Upper lobe of left lung (tissue), 6 donors: ENCODE data around the gene TYROBP. TPM values are rescaled to one million over a fixed set of nuclear protein-coding genes. Genes with fewer than 3 reads are reported as not detected.

Source experiments
- ATAC-seq, 2 donors: fragments of 200-7000 bp; cut with Tn5 transposase; one replicate each; pipeline ENCODE4 v1.9.1; 2022; ENCODE audit warnings: mild to moderate bottlenecking in 2 of 2, moderate library complexity in 2 of 2; ENCODE audit not compliant: low FRiP score in 2 of 2
- DNase-seq, 2 donors: peaks; one replicate each; pipeline ENCODE4 v3.0.0-alpha.2; 2019 to 2020
- H3K27ac ChIP-seq, 4 donors: fragments of 200-600 bp; sonication (generic); one replicate each; pipeline ENCODE4 v1.5.1; 2016 to 2019
- H3K27me3 ChIP-seq, 4 donors: fragments of 200-600 bp; sonication (generic); one replicate each; pipeline ENCODE4 v1.5.1; 2017 to 2019
- H3K36me3 ChIP-seq, 4 donors: fragments of 200-600 bp; sonication (generic); one replicate each; pipeline ENCODE4 v1.5.1; 2016 to 2019
- H3K4me1 ChIP-seq, 4 donors: fragments of 200-600 bp; sonication (generic); one replicate each; pipeline ENCODE4 v1.5.1; 2018 to 2019
- H3K4me3 ChIP-seq, 4 donors: fragments of 200-600 bp; sonication (generic); one replicate each; pipeline ENCODE4 v1.5.1; 2017 to 2019; ENCODE audit warnings: mild to moderate bottlenecking in 2 of 4, moderate library complexity in 1 of 4
- H3K9me3 ChIP-seq, 4 donors: fragments of 200-600 bp; sonication (generic); one replicate each; pipeline ENCODE4 v1.5.1; 2018 to 2019
- CTCF ChIP-seq, 6 experiments: fragments of 450-650 bp in 4 of 6; fragments of 200-600 bp in 2 of 6; sonication (generic) in 2 of 6; IDR thresholded peaks; one replicate each; pipeline ENCODE4 v1.5.1; 2016 to 2019; ENCODE audit warnings: antibody characterized with exemption in 6 of 6
- EP300 ChIP-seq, 4 donors: sonication (generic); formaldehyde crosslinking; IDR thresholded peaks; one replicate each; pipeline ENCODE4 v1.5.1; 2017; ENCODE audit warnings: antibody characterized with exemption in 4 of 4, control low read depth in 2 of 4
- POLR2A ChIP-seq, 4 donors: fragments of 450-650 bp; IDR thresholded peaks; one replicate each; pipeline ENCODE4 v1.5.1; 2016 to 2017; ENCODE audit warnings: antibody characterized with exemption in 4 of 4, mild to moderate bottlenecking in 2 of 4
- POLR2AphosphoS5 ChIP-seq, 2 donors: sonication (generic); formaldehyde crosslinking; IDR thresholded peaks; one replicate each; pipeline ENCODE4 v1.5.1; 2017; ENCODE audit warnings: antibody characterized with exemption in 2 of 2
- WGBS, 2 donors: methylation state at CpG; one replicate each; pipeline ENCODE4 v1.1.5; 2017 to 2018; 5-methylcytosine and 5-hydroxymethylcytosine counted together
- total RNA-seq, 6 donors: library from RNA; depleted of rRNA in 4 of 6; stranded (reverse); fragments of >200 nt in 4 of 6; gene quantifications; one replicate each; pipeline versions ENCODE4 v1.1.0 to v1.2.1, GENCODE V29; 2016 to 2021
- donor health status: DM: no; HTN: no; CAD: no; lungs with moderate emphysema.
- donor health status: DM: no; HTN: yes; CAD: no; lungs with severe emphysema.

Gene TYROBP
- total RNA-seq, 6 donors from 2014 or later = 131 to 532 (median 345) TPM

DNA sequence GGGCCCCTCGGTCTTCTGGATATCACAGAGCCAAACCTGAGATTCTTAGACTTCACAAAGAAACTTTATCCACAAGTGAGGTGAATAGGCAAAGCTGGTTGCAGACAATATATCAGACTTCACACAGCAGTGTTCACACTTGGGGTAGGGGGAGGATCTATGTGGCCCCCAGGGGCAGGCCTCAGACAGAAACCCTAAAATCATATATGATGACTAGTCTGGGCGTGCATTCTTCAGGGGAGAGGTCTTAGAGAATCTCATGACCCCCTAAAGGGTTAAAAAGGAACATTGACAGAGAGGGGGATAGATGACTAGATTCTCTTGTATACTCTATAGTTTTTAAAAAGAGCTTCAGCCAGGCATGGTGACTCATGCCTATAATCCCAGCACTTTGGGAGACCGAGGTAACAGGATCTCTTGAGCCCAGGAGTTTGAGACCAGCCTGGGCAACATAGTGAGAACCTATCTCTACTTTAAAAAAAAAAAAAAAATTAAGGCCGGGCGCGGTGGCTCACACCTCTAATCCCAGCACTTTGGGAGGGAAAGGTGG lies 2.8 kb downstream of the TYROBP start:
- Histone ChIP-seq H3K9me3 (no peaks in the 10 kb centered on the region), H3K4me3 (no peak overlapping the region), H3K4me1 (peaks cover 16 to 40% (median 30%) of the 10 kb centered on the region in 4 donors), H3K36me3 (no peaks in the 10 kb centered on the region), H3K27ac (peak overlapping the region; percentile 50 to 93 (median 87)), H3K27me3 (no peaks in the 10 kb centered on the region)
- DNase-seq = no peak
- 69 to 75% methylated on average over 6 of the region's 6 CpGs for whole genome bisulfite sequencing, 2 donors
- no peak for ATAC-seq
- TF ChIP-seq POLR2AphosphoS5 (IDR thresholded peaks at IDR 0.05) = no peak
- no peak for TF ChIP-seq EP300 (IDR thresholded peaks at IDR 0.05)
- no peak for TF ChIP-seq CTCF (IDR thresholded peaks at IDR 0.05)
- no peak for TF ChIP-seq POLR2A (IDR thresholded peaks at IDR 0.05)

GRCh38 chr19:35904311-35905068 lies 3.6 kb downstream of the TYROBP start:
- ATAC-seq = no peak
- peaks cover 16 to 40% (median 30%) of the 10 kb centered on the region in 4 donors for H3K4me1 ChIP-seq
- 72 to 82% methylated on average over 10 of the region's 10 CpGs for WGBS, 2 donors

DNA sequence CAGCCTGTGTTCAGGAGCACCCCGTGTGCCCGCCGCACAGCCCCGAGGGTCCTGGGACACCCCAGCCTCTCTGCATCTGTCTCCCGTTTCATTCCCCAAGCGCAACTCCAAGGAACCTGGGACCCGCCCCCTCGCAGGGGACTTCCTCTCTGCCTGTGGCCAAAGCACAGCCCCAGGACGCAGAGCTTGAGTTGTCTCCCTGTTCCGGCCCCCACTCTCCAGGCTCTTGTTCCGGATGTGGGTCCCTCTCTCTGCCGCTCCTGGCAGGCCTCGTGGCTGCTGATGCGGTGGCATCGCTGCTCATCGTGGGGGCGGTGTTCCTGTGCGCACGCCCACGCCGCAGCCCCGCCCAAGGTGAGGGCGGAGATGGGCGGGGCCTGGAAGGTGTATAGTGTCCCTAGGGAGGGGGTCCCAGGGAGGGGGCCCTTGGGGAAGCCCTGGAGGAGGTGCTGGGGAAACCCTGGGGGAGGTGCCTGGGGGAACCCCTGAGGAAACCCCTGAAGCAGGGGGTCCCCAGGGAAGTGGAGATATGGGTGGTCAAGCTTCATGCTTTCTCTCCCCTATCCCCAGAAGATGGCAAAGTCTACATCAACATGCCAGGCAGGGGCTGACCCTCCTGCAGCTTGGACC lies 4.4 kb downstream of the TYROBP start:
- TF ChIP-seq POLR2A (IDR thresholded peaks at IDR 0.05) = peak in 2 of 4 donors; percentile 40 to 75
- peak; percentile 59 to 81 for TF ChIP-seq POLR2AphosphoS5 (IDR thresholded peaks at IDR 0.05)
- peak in 2 of 4 donors; percentile 26 to 64 for TF ChIP-seq EP300 (IDR thresholded peaks at IDR 0.05)
- TF ChIP-seq CTCF (IDR thresholded peaks at IDR 0.05) = no peak
- WGBS, 2 donors = 3% methylated on average over 24 of the region's 24 CpGs; no CpG with 5 or more reads in 1 of the 2 donors
- H3K27ac ChIP-seq = peak overlapping the region; percentile 81 to 93 (median 92)
- ATAC-seq (peak; percentile 53 to 65), DNase-seq (peak; percentile 93 to 94)
- H3K36me3 ChIP-seq = no peaks in the 10 kb centered on the region
- H3K4me1 ChIP-seq = peaks cover 16 to 40% (median 30%) of the 10 kb centered on the region in 4 donors
- H3K9me3 ChIP-seq = no peaks in the 10 kb centered on the region
- H3K27me3 ChIP-seq = no peaks in the 10 kb centered on the region
- H3K4me3 ChIP-seq = peak overlapping the region in 3 of 4 donors; percentile 21 to 62 (median 33)

More at GRCh38 chr19:35904311-35905068, 3.6 kb downstream of the TYROBP start:
- H3K4me3 ChIP-seq = no peak overlapping the region
- DNase-seq = no peak
- no peaks in the 10 kb centered on the region for H3K27me3 ChIP-seq
- H3K36me3 ChIP-seq = no peaks in the 10 kb centered on the region
- peak overlapping the region; percentile 81 to 93 (median 92) for H3K27ac ChIP-seq
- TF ChIP-seq EP300 (IDR thresholded peaks at IDR 0.05) = no peak
- TF ChIP-seq POLR2AphosphoS5 (IDR thresholded peaks at IDR 0.05) = no peak
- TF ChIP-seq CTCF (IDR thresholded peaks at IDR 0.05) = no peak
- TF ChIP-seq POLR2A (IDR thresholded peaks at IDR 0.05) = peak in 1 of 4 donors; percentile 33
- H3K9me3 ChIP-seq = no peaks in the 10 kb centered on the region

DNA sequence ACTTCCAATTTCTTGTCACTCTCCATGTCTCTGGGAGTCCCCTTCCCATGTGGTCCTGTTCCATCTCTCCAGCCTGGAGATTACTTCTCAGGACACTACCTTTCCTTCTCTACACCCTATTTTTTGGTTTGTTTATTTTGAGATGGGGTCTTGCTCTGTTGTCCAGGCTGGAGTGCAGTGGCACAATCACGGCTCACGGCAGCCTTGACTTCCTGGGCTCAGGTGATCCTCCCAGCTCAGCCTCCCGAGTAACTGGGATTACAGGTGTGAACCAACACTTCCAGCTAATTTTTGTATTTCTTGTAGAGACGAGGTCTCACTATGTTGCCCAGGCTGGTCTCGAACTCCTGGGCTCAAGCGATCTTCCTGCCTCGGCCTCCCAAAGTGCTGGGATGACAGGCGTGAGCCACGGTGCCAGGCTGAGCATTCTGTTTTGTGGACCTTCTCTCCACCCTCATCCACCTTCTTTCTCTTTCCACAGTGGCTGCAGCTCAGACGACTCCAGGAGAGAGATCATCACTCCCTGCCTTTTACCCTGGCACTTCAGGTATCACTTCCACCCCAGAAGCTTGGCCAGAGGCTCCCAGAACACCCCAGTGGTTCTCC lies 5.1 kb downstream of the TYROBP start:
- peak overlapping the region; percentile 81 to 93 (median 92) for H3K27ac ChIP-seq
- 57 to 64% methylated on average over 10 of the region's 10 CpGs for WGBS, 2 donors

More for the DNA sequence above, 5.1 kb downstream of the TYROBP start:
- ATAC-seq (no peak), DNase-seq (no peak)
- Histone ChIP-seq H3K4me3 (peak overlapping the region in 3 of 4 donors; percentile 21 to 62 (median 33)), H3K27me3 (no peaks in the 10 kb centered on the region), H3K4me1 (peaks cover 20 to 47% (median 35%) of the 10 kb centered on the region in 4 donors), H3K9me3 (no peaks in the 10 kb centered on the region), H3K36me3 (no peaks in the 10 kb centered on the region)
- TF ChIP-seq CTCF (IDR thresholded peaks at IDR 0.05) (no peak), POLR2AphosphoS5 (IDR thresholded peaks at IDR 0.05) (no peak), EP300 (IDR thresholded peaks at IDR 0.05) (no peak), POLR2A (IDR thresholded peaks at IDR 0.05) (no peak)
